SKM-1 (cell line): ENCODE results near the gene PSMG4.

Source experiments
- DNase-seq: peaks from one replicate; lab custom pipeline; 2025; ENCODE audit not compliant: unreplicated experiment; lab: John Stamatoyannopoulos, UW

The PSMG4 gene

DNA sequence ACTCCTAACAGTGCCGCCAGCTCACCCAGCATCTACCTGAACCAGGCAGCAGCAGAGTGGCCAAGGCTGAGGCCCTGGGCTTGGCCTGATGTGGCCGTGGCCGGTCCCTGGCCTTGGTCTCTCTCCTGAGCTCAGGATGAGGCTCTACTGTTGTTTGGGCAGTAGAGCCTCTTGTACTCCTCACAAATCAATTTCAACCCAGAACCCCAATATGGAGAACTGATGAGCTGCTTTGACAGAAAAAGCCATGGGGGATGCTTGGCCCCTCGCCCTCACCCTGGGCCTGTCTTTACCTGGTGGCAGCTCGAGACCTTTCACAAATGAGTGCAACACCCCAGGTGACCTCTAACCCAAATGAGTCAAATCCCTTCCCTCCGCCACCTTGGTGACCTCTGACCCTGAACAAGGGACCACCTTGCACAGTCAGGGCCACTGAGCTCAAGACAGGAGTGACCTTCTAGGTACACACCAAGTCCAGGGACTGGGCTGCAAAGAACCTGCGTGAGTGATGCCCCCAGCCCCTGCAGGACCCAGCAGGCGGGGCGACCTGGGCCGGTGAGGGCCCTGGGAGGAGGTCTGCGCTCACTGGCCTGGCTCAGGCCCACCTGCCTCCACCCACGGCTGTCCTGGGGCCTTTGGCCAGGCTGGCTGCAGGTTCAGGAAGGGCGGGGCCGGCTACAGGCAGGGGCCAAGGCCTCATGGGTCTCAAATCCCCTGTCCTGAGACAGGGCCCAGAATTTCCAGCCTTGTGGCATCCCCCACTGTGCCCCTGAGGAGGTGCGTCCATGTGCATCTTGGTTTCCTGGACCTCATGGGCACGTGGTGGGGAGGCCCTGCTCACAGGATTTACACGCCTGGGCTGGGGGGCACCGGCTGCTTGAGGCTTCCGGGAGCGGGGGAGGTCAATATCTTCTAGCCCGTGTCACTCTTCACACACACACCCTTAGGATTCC is 30.2 kb downstream of the PSMG4 start:
- DNase-seq, result no peak

GRCh38 chr6:3289664-3290055 is 30.9 kb downstream of the PSMG4 start:
- DNase-seq, result no peak

GRCh38 chr6:3290149-3290930 is 31.6 kb downstream of the PSMG4 start:
- no peak for DNase-seq

GRCh38 chr6:3290931-3291211 is 32.1 kb downstream of the PSMG4 start:
- no peak for DNase-seq

- DNase-seq, result no peak
Observed at GRCh38 chr6:3291346-3291745, 32.6 kb downstream of the PSMG4 start.

GRCh38 chr6:3291987-3292386 is 33.2 kb downstream of the PSMG4 start:
- DNase-seq, result no peak

DNA sequence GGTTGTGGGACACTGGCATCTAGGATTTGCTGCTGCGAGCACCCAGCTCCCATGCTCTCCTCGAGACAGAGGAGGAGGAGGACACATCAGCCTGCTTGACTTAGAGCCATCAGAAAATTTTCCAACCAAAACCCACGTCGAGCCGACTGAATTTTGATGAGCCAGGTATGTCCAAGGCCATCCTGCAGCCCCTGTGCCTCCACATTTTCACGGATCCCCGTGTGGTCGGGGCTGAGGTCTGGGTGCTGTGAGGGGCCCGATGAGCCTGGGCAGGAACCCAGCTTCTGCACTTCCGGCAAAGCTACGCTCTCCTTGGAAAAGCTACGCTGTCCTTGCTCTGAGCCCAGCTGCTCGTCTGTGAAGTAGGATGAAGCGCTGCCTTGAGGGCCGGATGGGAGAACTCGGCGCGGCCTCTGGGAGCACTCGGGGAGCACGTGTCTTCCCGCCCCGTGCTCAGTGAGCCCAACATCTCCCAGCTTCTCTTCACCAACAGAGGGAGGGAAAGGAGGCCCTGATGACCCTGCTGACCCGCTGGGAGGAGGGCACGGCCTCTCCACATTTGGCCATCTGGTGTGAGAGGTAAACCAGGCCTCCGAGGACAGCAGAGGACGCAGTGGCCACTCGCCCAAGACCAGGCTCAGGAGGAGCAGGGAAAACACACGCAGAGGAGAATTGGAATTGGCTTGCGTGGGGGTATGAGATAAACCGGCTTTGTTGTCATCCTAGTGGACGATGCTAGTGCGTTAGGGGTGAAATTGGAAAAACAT is 33.9 kb downstream of the PSMG4 start:
- no peak for DNase-seq

DNA sequence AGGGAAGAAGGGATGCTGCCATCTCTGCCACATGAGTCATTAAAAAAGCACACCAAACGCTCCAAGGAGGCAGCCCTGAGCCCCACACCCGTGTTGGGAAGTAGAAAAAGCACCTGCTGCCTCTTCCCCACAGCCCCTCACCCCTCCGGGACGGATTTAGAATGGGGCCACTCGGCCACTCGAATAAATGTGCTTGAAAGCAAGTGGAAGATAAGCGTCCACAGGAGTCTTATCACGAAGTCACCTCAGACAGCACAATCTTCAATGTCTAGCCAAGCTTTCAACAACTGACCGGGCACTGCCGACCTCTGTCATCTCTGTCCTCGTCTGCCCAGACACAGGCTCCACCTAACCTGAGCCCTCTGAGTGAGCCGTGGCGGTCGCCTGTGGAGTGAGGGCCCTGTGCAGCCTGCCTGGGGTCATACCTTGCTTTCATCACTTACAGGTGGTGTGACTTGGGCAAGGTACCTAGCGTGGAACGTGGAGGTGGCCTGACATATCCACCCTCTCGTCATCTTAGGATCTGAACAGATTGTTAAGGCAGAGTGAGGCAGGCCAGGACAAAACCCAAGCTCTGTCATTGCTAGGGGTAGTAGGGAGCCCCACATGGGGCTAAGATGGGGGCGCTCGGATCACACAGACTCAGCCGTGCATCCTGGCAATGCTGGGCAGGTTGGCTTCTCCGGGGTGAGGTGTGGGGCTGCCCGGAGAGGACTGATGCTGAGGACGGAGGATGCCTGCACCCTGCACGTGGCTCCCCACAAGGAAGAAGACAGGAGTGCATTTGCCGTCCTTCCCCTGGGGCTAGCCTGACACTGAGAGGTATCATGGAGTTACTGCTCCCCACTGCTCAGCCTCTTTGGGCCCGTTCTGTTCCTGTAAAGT is 34.8 kb downstream of the PSMG4 start:
- DNase-seq, result no peak

GRCh38 chr6:3294396-3294795 is 35.6 kb downstream of the PSMG4 start:
- no peak for DNase-seq

GRCh38 chr6:3294921-3295871 is 36.4 kb downstream of the PSMG4 start:
- no peak for DNase-seq

DNA sequence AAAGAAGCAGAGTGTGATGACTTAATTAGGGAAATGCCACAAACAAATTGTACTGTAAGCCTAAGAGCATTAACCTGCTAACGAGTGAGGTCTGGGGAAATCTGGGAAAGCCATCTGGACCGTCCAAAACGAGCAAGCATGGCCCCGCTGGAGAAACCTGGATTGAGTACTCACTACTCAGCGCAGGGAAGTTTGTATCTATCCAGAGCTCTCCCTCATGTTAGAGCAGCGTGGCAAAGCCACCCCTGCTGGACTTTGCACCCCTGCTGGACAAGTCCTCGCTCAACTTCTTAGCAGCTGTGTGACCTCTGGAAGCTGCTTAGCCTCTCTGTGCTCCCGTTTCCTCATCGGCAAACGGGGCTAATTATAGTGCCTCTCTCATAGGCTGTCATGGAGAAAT is 37.3 kb downstream of the PSMG4 start:
- DNase-seq, result no peak

DNA sequence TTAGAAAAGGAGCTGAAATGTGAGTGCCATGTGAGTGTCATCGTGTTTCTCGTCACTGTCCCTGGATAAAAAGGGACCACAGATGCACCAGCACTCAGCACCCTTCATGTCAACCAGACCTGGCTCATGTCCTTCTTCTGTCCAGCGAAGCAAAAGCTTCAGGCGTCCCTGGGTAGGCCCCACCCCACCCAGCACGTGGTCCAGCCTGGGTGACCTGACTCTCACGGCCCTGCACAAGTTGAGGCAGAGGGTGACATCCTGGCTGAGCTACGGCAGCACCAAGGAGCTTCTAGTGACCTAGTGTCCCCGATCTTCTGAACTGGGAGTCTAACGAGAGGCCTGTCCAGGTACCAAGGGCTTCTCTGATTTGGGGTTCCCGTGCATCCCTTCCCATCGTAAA is 37.8 kb downstream of the PSMG4 start:
- DNase-seq, result no peak

DNA sequence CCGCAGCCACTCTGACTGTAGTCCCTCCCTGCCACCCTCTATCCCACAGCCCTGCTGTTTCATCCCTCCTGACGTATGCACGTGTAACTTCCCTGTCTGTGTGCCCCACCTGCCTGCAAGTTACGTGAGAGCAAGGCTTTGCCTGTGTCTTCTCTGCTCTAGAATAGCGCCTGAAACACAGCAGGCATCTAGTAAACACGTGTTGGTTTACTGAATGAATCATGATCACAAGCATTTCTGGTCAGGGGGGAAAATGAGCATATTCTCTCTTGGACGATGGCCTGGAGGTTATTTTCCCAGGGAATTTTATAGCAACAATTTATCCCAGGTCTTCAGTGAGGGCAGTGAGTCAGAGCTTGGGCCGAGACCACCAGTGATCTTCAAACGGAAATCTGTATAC is 38.3 kb downstream of the PSMG4 start:
- no peak for DNase-seq

GRCh38 chr6:3297909-3298308 is 39.2 kb downstream of the PSMG4 start:
- DNase-seq, result no peak

GRCh38 chr6:3299221-3299620 is 40.5 kb downstream of the PSMG4 start:
- DNase-seq, result no peak

DNA sequence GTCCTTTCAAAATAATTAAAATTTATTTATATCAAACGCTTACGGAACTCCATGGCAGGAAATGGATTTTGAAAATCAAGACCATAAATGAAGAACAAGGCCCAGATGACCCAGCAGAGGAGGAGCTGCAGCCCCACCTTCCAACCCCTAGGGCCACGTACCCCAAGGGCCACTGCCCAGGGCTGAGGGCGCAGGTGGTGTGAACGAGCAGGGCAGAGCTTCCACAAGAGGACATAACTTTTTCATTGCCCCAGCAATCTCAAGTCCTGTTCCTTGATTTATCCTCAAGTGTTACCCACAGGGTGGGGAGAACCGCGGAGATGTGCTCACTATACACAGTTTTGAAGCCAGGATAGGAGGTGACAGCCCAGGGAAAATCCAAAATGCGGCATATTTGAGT is 42.8 kb downstream of the PSMG4 start:
- DNase-seq, result no peak

DNA sequence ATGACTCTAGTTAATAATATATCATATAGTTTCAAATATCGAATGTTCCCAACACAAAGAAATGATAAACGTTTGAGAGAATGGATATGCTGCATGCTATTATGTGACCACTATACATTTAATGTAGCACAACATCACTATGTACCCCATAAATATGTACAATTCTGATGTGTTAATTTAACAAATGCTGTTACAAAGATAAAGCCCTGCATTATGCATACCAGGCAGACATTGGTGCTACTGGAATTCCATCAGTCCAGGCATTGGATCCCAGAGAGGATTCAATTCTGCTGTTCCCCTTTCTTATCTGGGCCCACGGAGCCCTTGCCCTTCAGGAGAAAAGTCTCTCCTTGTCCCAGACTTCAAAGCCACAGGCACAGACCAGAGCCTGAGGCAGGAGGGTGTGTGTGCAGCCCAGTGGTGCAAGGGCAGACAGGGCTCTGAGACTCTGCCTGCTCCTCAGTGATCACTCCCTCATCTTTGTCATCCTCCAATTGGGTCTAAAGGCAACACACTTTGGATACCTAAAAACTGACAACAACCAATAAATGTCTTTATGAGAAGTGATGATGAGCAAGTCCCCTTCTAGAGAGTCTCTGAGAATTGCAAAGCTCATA is 45.2 kb downstream of the PSMG4 start:
- no peak for DNase-seq

GRCh38 chr6:3304500-3305215 is 45.9 kb downstream of the PSMG4 start:
- DNase-seq, result no peak

DNA sequence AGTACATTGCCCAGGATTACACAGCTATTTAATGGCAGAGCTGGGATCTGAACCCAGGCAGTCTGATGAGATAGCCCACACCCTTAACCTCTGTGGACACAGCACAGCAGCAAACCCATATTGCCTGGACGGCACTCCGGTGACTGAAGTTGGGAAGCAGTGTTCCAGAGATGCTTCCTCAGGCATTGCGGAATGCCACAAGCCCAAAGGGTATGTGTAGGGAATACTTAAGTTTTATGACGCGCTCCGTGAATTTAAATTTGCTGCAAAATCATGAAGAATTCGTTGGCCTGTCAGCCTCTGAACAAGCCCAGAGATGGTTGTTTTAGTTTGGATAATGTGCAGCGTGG is 46.4 kb downstream of the PSMG4 start:
- DNase-seq, result no peak
